Adrenal gland (tissue), 5 donors: ENCODE measurements around the gene TOMM6.

ENCODE experiments used
- POLR2A ChIP-seq, 2 donors: fragments of 450-650 bp; IDR thresholded peaks; one replicate each; pipeline ENCODE4 v1.6.1; 2017; ENCODE audit warnings: antibody characterized with exemption in 2 of 2, mild to moderate bottlenecking in 2 of 2, moderate library complexity in 1 of 2
- TF ChIP-seq, protein P1 (sequence below), 6 experiments: fragments of 450-650 bp in 4 of 6; fragments of 200-600 bp in 2 of 6; sonication (generic) in 1 of 6; IDR thresholded peaks; 1 replicate in 5 of 6; 2 replicates in 1 of 6; pipeline versions ENCODE4 v1.5.1 to v1.8.0; 2016 to 2021; ENCODE audit warnings: antibody characterized with exemption in 6 of 6, mild to moderate bottlenecking in 2 of 6, moderate library complexity in 1 of 6
- donor health status: DM: no; HTN: no; CAD: no.

GRCh38 chr6:41824571-41825569 is 37.4 kb downstream of the TOMM6 start:
- TF ChIP-seq, protein P1, sequence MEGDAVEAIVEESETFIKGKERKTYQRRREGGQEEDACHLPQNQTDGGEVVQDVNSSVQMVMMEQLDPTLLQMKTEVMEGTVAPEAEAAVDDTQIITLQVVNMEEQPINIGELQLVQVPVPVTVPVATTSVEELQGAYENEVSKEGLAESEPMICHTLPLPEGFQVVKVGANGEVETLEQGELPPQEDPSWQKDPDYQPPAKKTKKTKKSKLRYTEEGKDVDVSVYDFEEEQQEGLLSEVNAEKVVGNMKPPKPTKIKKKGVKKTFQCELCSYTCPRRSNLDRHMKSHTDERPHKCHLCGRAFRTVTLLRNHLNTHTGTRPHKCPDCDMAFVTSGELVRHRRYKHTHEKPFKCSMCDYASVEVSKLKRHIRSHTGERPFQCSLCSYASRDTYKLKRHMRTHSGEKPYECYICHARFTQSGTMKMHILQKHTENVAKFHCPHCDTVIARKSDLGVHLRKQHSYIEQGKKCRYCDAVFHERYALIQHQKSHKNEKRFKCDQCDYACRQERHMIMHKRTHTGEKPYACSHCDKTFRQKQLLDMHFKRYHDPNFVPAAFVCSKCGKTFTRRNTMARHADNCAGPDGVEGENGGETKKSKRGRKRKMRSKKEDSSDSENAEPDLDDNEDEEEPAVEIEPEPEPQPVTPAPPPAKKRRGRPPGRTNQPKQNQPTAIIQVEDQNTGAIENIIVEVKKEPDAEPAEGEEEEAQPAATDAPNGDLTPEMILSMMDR (IDR thresholded peaks at IDR 0.05), result no peak
- no peak for TF ChIP-seq POLR2A (IDR thresholded peaks at IDR 0.05)
